Measurements from ENCODE around the gene LRP10.
"Not testable (repeated sequence)": the region's sequence is repeated elsewhere in the genome, so short reads cannot be mapped to it uniquely, and the experiment has no call there.

Gene LRP10, protein sequence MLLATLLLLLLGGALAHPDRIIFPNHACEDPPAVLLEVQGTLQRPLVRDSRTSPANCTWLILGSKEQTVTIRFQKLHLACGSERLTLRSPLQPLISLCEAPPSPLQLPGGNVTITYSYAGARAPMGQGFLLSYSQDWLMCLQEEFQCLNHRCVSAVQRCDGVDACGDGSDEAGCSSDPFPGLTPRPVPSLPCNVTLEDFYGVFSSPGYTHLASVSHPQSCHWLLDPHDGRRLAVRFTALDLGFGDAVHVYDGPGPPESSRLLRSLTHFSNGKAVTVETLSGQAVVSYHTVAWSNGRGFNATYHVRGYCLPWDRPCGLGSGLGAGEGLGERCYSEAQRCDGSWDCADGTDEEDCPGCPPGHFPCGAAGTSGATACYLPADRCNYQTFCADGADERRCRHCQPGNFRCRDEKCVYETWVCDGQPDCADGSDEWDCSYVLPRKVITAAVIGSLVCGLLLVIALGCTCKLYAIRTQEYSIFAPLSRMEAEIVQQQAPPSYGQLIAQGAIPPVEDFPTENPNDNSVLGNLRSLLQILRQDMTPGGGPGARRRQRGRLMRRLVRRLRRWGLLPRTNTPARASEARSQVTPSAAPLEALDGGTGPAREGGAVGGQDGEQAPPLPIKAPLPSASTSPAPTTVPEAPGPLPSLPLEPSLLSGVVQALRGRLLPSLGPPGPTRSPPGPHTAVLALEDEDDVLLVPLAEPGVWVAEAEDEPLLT
- total RNA-seq: 148 to 217 (median 207) reads per million in 3 donors

DNA sequence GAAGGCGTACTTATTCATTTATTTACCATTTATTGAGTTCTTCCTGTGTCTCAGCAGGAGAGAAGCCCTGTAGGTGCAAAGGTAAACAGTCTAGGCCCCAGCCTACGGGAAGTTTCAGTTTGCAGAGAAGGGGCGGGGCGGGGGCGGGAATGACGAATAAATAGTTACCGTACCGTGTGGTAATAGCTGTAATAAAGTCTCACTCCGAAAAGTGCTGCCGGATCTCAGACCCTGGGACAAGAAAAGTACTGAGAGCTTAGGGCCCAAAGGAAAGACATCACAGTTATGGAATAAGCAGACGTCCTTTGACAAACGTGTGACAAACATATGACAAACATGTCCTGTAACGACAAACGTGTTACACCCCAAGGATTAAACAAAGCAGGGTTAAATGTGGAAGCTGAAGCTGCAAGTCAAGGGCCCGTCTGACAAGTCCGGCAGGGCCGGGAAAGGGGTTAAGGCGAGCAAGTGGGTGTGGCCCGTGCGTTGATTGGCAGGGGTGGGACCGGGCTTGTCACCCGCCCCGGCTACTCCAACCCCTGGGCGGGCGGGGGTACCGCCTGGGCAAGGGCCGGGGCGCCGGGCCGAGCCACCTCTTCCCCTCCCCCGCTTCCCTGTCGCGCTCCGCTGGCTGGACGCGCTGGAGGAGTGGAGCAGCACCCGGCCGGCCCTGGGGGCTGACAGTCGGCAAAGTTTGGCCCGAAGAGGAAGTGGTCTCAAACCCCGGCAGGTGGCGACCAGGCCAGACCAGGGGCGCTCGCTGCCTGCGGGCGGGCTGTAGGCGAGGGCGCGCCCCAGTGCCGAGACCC is at the start of gene LRP10:
TSS of gene LRP10 (plus strand) at position 517 of the 809 bp plus-strand sequence. CDS start 564 bp downstream, outside the sequence.
- Histone ChIP-seq H3K4me1 (ENCODE audit: control insufficient read depth, insufficient read depth, low read length, poor library complexity, severe bottlenecking) (peaks cover 29% of the 10 kb centered on the region), H3K27ac (ENCODE audit: insufficient read depth, low read length, poor library complexity, severe bottlenecking) (peak within 1 kb of the TSS; percentile 93), H3K9me3 (ENCODE audit: control insufficient read depth, low read length) (no peaks in the 10 kb centered on the region), H3K4me3 (ENCODE audit: insufficient read depth, low read depth, low read length, poor library complexity, severe bottlenecking) (peak within 1 kb of the TSS; percentile 94), H3K36me3 (ENCODE audit: control insufficient read depth, insufficient read depth, low read length) (peaks cover 28% of the 10 kb centered on the region), H3K27me3 (replicated peaks; ENCODE audit: control insufficient read depth, insufficient read depth, low read length, poor library complexity, severe bottlenecking) (no peaks in the 10 kb centered on the region)
- DNase-seq: peak; percentile 61 to 73 (median 68)

DNA sequence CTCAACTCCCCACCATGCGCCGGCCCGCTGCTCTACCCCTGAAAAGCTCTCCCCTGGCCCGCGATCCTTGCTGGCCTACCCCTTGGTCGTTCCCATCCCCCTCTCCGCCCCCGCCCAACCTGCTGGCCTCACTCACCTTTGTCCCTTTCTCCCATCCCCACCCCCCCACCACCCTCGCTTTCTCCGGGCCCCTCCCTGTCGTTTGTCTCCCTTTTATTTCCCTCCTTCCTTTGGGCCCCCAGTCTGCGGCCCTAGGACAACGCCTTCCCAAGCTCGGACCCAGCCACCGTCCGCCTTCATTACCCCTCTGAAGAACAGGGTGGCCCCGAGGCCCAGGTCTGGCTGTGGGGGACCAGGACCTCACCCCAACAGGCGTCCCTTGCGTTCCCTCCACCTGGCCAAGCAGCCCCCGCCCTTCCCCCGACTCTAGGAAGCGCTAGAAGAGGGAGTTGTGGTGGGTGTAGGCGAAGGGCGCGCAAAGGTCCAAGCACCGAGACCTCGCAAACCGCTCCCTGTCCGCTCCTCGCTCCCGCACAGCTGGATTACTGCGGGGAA is 49.4 kb upstream of the LRP10 start:
- peaks cover 5% of the 10 kb centered on the region for H3K4me1 ChIP-seq (ENCODE audit: control insufficient read depth, insufficient read depth, low read length, poor library complexity, severe bottlenecking)
- no peaks in the 10 kb centered on the region for H3K36me3 ChIP-seq (ENCODE audit: control insufficient read depth, insufficient read depth, low read length)
- H3K9me3 ChIP-seq (ENCODE audit: control insufficient read depth, low read length): no peaks in the 10 kb centered on the region
- no peaks in the 10 kb centered on the region for H3K27me3 ChIP-seq (replicated peaks; ENCODE audit: control insufficient read depth, insufficient read depth, low read length, poor library complexity, severe bottlenecking)
- no peak overlapping the region for H3K27ac ChIP-seq (ENCODE audit: insufficient read depth, low read length, poor library complexity, severe bottlenecking)
- DNase-seq: no peak
- H3K4me3 ChIP-seq (ENCODE audit: insufficient read depth, low read depth, low read length, poor library complexity, severe bottlenecking): no peak overlapping the region

DNA sequence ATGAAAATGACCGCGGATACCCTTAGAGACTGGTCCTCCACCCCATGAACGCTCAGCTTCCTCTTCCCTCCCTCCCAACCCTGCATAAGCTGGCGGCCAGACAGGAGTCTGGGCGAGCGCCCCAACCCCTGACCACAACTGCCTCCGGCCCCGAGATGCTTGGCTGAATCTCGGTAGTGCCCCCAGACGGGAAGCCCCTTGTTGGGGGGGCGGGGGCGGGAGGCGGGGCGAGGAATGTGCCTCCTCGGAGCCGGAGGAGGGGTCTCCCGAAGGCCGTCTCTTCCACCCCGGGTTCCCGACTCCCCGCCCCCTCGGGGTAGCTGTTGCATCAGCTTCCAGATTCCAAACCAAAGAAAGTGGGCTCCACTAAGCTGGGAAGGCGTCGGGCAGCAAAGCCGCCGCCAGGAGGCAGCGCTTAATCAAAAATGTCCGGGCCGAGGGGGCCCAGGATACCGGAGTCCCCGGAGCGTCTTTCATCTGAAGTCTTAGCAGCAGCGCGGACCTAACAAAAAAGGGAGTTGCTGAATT is 48.9 kb upstream of the LRP10 start:
- no peaks in the 10 kb centered on the region for H3K36me3 ChIP-seq (ENCODE audit: control insufficient read depth, insufficient read depth, low read length)
- peak; percentile 44 to 46 (median 46) for DNase-seq
- H3K27ac ChIP-seq (ENCODE audit: insufficient read depth, low read length, poor library complexity, severe bottlenecking): no peak overlapping the region
- no peaks in the 10 kb centered on the region for H3K9me3 ChIP-seq (ENCODE audit: control insufficient read depth, low read length)
- H3K4me3 ChIP-seq (ENCODE audit: insufficient read depth, low read depth, low read length, poor library complexity, severe bottlenecking): peak overlapping the region; percentile 35
- H3K27me3 ChIP-seq (replicated peaks; ENCODE audit: control insufficient read depth, insufficient read depth, low read length, poor library complexity, severe bottlenecking): no peaks in the 10 kb centered on the region
- peaks cover 5% of the 10 kb centered on the region for H3K4me1 ChIP-seq (ENCODE audit: control insufficient read depth, insufficient read depth, low read length, poor library complexity, severe bottlenecking)

DNA sequence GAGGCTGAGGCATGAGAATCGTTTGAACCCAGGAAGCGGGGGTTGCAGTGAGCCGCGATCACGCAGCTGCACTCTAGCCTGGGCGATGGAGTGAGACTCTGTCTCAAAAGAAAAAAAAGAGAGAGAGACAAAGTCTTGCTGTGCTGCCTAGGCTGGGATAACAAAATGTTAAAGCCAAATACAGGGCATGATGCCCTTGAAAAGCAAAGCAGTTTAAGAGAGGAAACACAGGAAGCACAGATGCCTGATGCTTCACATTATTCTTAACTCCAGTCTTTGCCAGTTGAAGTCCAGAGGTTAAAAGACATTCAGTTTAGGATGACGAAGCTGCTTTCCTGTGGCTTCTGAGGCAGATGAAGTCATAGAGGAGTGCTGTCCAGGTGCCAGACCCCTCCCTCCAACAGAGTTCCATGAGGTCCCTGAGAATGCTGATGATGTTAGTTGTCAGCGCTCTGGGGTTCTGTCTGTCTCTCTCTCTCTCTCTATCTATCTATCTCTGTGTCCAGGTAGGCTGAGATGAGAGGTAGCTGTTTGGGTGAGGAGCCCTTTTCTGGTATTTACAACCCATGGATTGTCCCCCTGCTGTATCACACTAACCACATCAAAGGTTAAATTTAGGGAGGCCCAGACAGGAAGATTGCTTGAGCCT is 46.7 kb upstream of the LRP10 start:
- Histone ChIP-seq H3K4me3 (ENCODE audit: insufficient read depth, low read depth, low read length, poor library complexity, severe bottlenecking) (no peak overlapping the region), H3K9me3 (ENCODE audit: control insufficient read depth, low read length) (no peaks in the 10 kb centered on the region), H3K4me1 (ENCODE audit: control insufficient read depth, insufficient read depth, low read length, poor library complexity, severe bottlenecking) (peaks cover 9% of the 10 kb centered on the region), H3K36me3 (ENCODE audit: control insufficient read depth, insufficient read depth, low read length) (no peaks in the 10 kb centered on the region), H3K27ac (ENCODE audit: insufficient read depth, low read length, poor library complexity, severe bottlenecking) (no peak overlapping the region), H3K27me3 (replicated peaks; ENCODE audit: control insufficient read depth, insufficient read depth, low read length, poor library complexity, severe bottlenecking) (no peaks in the 10 kb centered on the region)
- DNase-seq: no peak

DNA sequence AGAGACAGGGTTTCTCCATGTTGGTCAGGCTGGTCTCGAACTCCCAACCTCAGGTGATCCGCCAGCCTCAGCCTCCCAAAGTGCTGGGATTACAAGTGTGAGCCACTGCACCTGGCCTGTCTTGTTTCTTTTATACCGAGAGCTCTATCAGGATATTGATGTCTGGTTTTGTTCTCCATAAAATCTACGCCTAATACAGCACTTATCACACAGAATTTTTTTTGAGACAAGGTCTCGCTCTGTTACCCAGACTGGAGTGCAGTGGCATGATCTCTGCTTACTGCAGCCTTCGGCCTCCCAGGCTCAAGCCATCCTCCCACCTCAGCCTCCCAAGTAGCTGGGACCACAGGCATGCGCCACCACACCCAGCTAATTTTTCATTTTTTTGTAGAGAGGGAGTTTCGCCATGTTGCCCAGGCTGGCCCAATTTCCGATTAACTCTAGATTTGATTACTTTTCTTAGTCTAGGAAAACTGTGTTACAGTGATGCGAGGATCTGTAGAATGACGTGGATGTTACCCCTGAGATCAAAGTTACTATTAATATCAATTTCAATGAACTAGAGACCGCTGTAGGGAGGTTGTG is 42.4 kb upstream of the LRP10 start:
- not testable (repeated sequence) for H3K36me3 ChIP-seq (ENCODE audit: control insufficient read depth, insufficient read depth, low read length); DNase-seq; H3K9me3 ChIP-seq (ENCODE audit: control insufficient read depth, low read length); H3K27me3 ChIP-seq (replicated peaks; ENCODE audit: control insufficient read depth, insufficient read depth, low read length, poor library complexity, severe bottlenecking)
- peak overlapping the region; percentile 95 for H3K4me3 ChIP-seq (ENCODE audit: insufficient read depth, low read depth, low read length, poor library complexity, severe bottlenecking)
- peak overlapping the region; percentile 89 for H3K27ac ChIP-seq (ENCODE audit: insufficient read depth, low read length, poor library complexity, severe bottlenecking)
- H3K4me1 ChIP-seq (ENCODE audit: control insufficient read depth, insufficient read depth, low read length, poor library complexity, severe bottlenecking): peaks cover 13% of the 10 kb centered on the region

DNA sequence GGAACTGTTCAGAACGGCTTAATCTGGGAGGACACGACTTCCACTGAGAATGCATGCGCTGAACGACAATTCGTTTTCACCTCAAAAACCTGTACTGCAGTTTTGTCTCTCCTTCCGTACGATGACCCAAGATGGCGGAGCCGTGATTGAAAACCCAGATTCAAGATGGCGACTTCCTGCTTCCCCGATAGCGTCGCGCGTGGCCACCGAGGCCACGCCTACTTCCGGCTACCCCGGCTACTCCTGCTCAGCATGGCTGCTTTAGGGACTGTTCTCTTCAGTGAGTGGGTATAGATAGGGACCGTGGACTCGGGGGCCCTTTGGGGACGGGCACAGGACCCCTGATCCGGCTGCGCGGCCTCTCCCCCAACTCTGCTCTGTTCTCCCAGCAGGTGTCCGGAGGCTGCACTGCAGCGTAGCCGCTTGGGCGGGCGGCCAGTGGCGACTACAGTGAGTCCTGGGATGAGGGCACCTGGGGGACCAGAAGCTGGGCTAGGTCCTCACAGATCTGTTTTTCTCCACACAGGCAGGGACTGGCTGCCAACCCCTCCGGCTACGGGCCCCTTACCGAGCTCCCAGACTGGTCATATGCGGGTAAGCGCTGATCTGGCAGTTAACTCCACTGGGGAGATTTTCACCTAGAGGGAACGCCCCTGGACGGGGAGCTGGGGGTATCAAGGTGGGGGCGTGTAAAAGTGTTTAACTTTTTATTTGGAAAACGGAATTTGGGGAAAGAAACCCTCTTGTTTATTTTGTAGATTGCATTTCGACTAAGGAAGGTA is 41.7 kb upstream of the LRP10 start, which contains the start of gene MRPL52:
TSS of gene MRPL52 (plus strand) at position 227 of the 782 bp plus-strand sequence. CDS start at position 253, 26 bp downstream.
- peaks cover 11% of the 10 kb centered on the region for H3K36me3 ChIP-seq (ENCODE audit: control insufficient read depth, insufficient read depth, low read length)
- H3K9me3 ChIP-seq (ENCODE audit: control insufficient read depth, low read length): no peaks in the 10 kb centered on the region
- H3K27me3 ChIP-seq (replicated peaks; ENCODE audit: control insufficient read depth, insufficient read depth, low read length, poor library complexity, severe bottlenecking): no peaks in the 10 kb centered on the region
- peak within 1 kb of the TSS; percentile 89 for H3K27ac ChIP-seq (ENCODE audit: insufficient read depth, low read length, poor library complexity, severe bottlenecking)
- H3K4me1 ChIP-seq (ENCODE audit: control insufficient read depth, insufficient read depth, low read length, poor library complexity, severe bottlenecking): peaks cover 13% of the 10 kb centered on the region
- peak; percentile 78 to 83 (median 79) for DNase-seq
- peak within 1 kb of the TSS; percentile 95 for H3K4me3 ChIP-seq (ENCODE audit: insufficient read depth, low read depth, low read length, poor library complexity, severe bottlenecking)

DNA sequence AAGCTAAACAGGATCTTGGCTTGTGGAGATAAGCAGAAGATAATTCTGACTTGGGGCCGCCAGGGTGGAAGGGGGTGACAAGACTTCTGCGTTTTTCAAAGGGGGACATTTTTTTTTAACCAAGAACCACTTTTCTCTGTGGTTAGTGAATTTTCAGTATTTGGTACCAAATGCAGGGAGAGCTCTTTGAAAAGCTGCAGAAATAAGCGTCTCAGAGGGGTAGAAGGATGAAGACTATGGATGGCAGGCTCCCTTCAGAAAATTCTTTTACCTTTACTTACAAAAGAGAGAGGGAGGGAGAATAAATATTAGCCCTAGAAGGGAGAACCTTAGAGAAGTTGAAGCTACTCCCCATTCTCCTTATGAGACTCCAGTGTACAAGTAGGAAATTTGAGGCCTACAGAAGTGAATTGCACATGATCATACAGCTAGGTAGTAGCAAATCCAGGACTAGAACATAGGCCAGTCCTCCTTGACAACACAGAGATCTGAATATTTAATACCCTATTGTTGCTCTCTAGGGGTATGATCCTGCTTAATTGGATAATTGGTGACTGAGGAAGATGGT is 41.0 kb upstream of the LRP10 start:
- H3K4me3 ChIP-seq (ENCODE audit: insufficient read depth, low read depth, low read length, poor library complexity, severe bottlenecking): peak overlapping the region; percentile 95
- no peak for DNase-seq

DNA sequence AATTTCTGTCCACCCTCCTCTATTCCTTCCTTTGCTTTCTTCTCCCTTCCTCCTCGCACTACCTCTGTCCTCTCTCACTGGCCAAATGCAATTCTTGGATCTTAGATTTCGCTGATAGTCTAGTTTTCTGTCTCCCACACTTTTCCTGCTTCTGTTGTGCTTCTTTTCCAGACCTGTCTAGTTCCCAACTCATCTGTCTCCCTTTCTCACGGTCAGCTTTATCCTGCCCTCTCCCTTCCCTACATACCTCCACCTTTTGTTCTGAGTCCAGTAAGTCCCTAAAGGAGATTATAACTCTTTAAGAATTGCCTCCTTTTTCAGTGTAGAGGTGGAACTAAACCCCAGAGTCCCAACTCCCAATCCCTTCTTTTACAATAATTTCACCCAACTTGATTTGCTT is 36.0 kb upstream of the LRP10 start:
- H3K9me3 ChIP-seq (ENCODE audit: control insufficient read depth, low read length): no peaks in the 10 kb centered on the region
- no peak overlapping the region for H3K4me3 ChIP-seq (ENCODE audit: insufficient read depth, low read depth, low read length, poor library complexity, severe bottlenecking)
- no peak for DNase-seq
- H3K4me1 ChIP-seq (ENCODE audit: control insufficient read depth, insufficient read depth, low read length, poor library complexity, severe bottlenecking): peaks cover 10% of the 10 kb centered on the region
- H3K36me3 ChIP-seq (ENCODE audit: control insufficient read depth, insufficient read depth, low read length): peaks cover 18% of the 10 kb centered on the region
- peaks cover 19% of the 10 kb centered on the region for H3K27me3 ChIP-seq (replicated peaks; ENCODE audit: control insufficient read depth, insufficient read depth, low read length, poor library complexity, severe bottlenecking)
- H3K27ac ChIP-seq (ENCODE audit: insufficient read depth, low read length, poor library complexity, severe bottlenecking): no peak overlapping the region

More for the DNA sequence above, 41.0 kb upstream of the LRP10 start:
- peak overlapping the region; percentile 89 for H3K27ac ChIP-seq (ENCODE audit: insufficient read depth, low read length, poor library complexity, severe bottlenecking)
- H3K9me3 ChIP-seq (ENCODE audit: control insufficient read depth, low read length): no peaks in the 10 kb centered on the region
- H3K27me3 ChIP-seq (replicated peaks; ENCODE audit: control insufficient read depth, insufficient read depth, low read length, poor library complexity, severe bottlenecking): no peaks in the 10 kb centered on the region
- H3K36me3 ChIP-seq (ENCODE audit: control insufficient read depth, insufficient read depth, low read length): peaks cover 17% of the 10 kb centered on the region
- H3K4me1 ChIP-seq (ENCODE audit: control insufficient read depth, insufficient read depth, low read length, poor library complexity, severe bottlenecking): peaks cover 13% of the 10 kb centered on the region

Measured in effector memory CD4-positive, alpha-beta T cell (primary cell).